Smooth muscle cell (in vitro differentiated cells): ENCODE data around the gene VSTM5. TPM values are rescaled to one million over a fixed set of nuclear protein-coding genes. Genes with fewer than 3 reads are reported as not detected.

ENCODE experiments used
- DNase-seq: peaks from one replicate; lab custom pipeline; 2025; ENCODE audit not compliant: unreplicated experiment; lab: John Stamatoyannopoulos, UW
- H2AFZ ChIP-seq: fragments of 200-600 bp; sonication (generic); 2 replicates; pipeline ENCODE4 v1.6.0; 2016; ENCODE audit warnings: antibody characterized with exemption, low read depth, mild to moderate bottlenecking
- H3F3A ChIP-seq: fragments of 200-600 bp; sonication (generic); 2 replicates; pipeline ENCODE4 v1.6.0; 2017; ENCODE audit warnings: antibody characterized with exemption, low read depth
- H3K27ac ChIP-seq: fragments of 200-600 bp; sonication (generic); 2 replicates; pipeline ENCODE4 v1.5.1; 2016; ENCODE audit warnings: low read depth, mild to moderate bottlenecking
- H3K27me3 ChIP-seq: fragments of 200-600 bp; sonication (generic); 2 replicates; pipeline ENCODE4 v1.6.1; 2016; ENCODE audit warnings: low read depth, mild to moderate bottlenecking
- H3K36me3 ChIP-seq: fragments of 200-600 bp; sonication (generic); 2 replicates; pipeline ENCODE4 v1.5.1; 2016; ENCODE audit warnings: low read depth
- H3K4me1 ChIP-seq: fragments of 200-600 bp; sonication (generic); 2 replicates; pipeline ENCODE4 v1.5.1; 2016; ENCODE audit warnings: low read depth
- H3K4me2 ChIP-seq: fragments of 200-600 bp; sonication (generic); 2 replicates; pipeline ENCODE4 v1.6.0; 2016; ENCODE audit warnings: mild to moderate bottlenecking
- H3K4me3 ChIP-seq: fragments of 200-600 bp; sonication (generic); 2 replicates; pipeline ENCODE4 v1.5.1; 2016; ENCODE audit warnings: mild to moderate bottlenecking
- H3K79me2 ChIP-seq: fragments of 200-600 bp; sonication (generic); 2 replicates; pipeline ENCODE4 v1.6.0; 2016; ENCODE audit warnings: low read depth, mild to moderate bottlenecking
- H3K9ac ChIP-seq: fragments of 200-600 bp; sonication (generic); 2 replicates; pipeline ENCODE4 v1.6.0; 2016; ENCODE audit warnings: low read depth
- H3K9me3 ChIP-seq: fragments of 200-600 bp; sonication (generic); replicated peaks from 2 replicates; pipeline ENCODE4 v1.5.1; 2016; ENCODE audit warnings: low read depth
- H4K20me1 ChIP-seq: fragments of 200-600 bp; sonication (generic); 2 replicates; pipeline ENCODE4 v1.6.0; 2016; ENCODE audit warnings: low read depth
- WGBS: methylation state at CpG from one replicate; pipeline ENCODE4 v1.1.7; 2016; ENCODE audit warnings: low lambda C conversion rate; 5-methylcytosine and 5-hydroxymethylcytosine counted together
- polyA plus RNA-seq: library from polyadenylated mRNA; unstranded; fragments of >200 nt; fragmentation: Nextera tagmentation; extraction: Ambion mirVana; gene quantifications from 2 replicates; pipeline ENCODE4 v1.2.1, GENCODE V29; 2016
- total RNA-seq: library from RNA; depleted of rRNA; stranded (reverse); fragments of >200 nt; gene quantifications from 2 replicates; pipeline ENCODE4 v1.2.3, GENCODE V29; 2014
- TF ChIP-seq, protein P1 (sequence below): fragments of 200-600 bp; sonication (generic); IDR thresholded peaks from 2 replicates; pipeline ENCODE4 v1.5.1; 2017; ENCODE audit warnings: borderline replicate concordance, mild to moderate bottlenecking, antibody characterized with exemption; ENCODE audit not compliant: insufficient read depth, poor library complexity, severe bottlenecking

The VSTM5 gene
- total and polyA plus RNA-seq, 2 experiments from 2014 or later = 0.18 to 0.30 TPM

DNA sequence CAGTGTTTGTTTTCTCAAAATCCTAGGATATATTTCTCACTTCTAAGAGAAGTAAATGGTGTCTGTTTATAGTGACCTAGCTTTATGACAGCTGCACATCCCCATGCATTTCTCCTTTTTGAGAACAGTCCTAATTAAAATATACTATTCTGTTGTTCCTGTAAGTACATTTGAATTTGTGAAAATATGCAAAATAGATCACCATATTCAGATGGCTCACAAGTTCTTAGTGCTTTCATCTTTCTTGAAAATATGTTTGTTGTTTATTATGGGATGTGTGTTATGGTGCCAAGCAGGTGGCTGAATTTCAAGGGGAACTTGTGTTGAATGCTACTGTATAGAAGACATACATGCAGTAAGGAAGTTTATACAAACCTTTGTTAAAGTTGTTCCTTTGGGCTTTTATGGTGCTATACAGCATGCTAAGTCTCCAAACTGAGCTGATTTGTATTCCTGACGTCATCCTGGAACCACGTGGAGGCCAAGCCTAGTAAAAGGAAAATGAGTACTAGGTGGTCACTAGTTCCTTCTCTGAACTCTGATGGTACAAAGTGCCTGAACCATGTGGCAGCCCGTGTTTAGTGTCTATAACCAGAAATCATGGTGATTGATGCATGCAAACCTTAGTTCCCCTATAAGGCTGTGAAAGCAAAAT, 7.8 kb upstream of the VSTM5 start:
- Histone ChIP-seq H3K79me2 (no peaks in the 10 kb centered on the region), H3K36me3 (no peaks in the 10 kb centered on the region), H3K9ac (no peak overlapping the region), H3K9me3 (no peaks in the 10 kb centered on the region), H4K20me1 (no peaks in the 10 kb centered on the region), H3K4me1 (no peaks in the 10 kb centered on the region), H3K4me2 (no peak overlapping the region), H2AFZ (no peak overlapping the region), H3K27ac (no peak overlapping the region), H3K4me3 (no peak overlapping the region), H3K27me3 (no peaks in the 10 kb centered on the region), H3F3A (no peaks in the 10 kb centered on the region)
- no peak for DNase-seq
- TF ChIP-seq, protein P1, sequence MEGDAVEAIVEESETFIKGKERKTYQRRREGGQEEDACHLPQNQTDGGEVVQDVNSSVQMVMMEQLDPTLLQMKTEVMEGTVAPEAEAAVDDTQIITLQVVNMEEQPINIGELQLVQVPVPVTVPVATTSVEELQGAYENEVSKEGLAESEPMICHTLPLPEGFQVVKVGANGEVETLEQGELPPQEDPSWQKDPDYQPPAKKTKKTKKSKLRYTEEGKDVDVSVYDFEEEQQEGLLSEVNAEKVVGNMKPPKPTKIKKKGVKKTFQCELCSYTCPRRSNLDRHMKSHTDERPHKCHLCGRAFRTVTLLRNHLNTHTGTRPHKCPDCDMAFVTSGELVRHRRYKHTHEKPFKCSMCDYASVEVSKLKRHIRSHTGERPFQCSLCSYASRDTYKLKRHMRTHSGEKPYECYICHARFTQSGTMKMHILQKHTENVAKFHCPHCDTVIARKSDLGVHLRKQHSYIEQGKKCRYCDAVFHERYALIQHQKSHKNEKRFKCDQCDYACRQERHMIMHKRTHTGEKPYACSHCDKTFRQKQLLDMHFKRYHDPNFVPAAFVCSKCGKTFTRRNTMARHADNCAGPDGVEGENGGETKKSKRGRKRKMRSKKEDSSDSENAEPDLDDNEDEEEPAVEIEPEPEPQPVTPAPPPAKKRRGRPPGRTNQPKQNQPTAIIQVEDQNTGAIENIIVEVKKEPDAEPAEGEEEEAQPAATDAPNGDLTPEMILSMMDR = no peak
- 74% methylated on average over 3 of the region's 3 CpGs for WGBS

DNA sequence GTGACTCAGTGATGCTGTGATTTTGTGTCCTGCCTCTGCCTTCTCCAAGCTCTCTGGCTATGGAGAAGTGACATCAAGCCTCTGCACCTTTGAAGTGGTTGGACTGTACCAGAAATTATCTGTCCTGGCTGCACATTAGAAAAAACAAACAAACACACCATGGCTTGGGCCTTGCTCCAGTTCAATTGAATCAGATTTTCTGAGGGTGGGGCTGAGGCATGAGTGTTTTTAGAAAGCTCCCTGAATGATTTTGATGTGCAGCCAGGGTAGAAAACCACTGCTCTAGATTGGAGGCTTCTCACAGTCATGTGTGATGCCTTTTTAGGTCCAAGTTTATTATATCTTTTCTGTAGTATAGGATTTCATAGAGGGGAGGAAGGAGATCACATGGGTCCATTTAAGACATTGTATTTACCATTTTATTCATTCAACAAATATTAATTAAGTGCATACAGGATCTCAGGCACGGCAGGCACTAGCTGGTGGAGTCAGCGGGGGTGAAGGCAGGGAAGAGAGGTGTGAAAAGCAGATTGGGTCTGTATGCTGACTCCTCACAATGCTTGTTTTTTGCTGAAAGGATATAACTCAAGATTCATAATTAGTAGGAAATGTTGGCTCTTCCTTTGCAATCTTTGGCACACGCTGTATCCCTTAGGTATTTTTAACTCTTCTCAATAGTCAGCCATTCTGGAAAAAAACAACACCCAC, 7.1 kb upstream of the VSTM5 start:
- no peak for DNase-seq
- Histone ChIP-seq H3F3A (no peaks in the 10 kb centered on the region), H2AFZ (no peak overlapping the region), H3K27me3 (no peaks in the 10 kb centered on the region), H3K4me2 (no peak overlapping the region), H3K4me1 (no peaks in the 10 kb centered on the region), H3K9ac (no peak overlapping the region), H3K9me3 (no peaks in the 10 kb centered on the region), H3K79me2 (no peaks in the 10 kb centered on the region), H3K36me3 (no peaks in the 10 kb centered on the region), H4K20me1 (no peaks in the 10 kb centered on the region), H3K27ac (no peak overlapping the region), H3K4me3 (no peak overlapping the region)
- TF ChIP-seq, protein P1 = no peak
- 88% methylated on average over 3 of the region's 3 CpGs for WGBS

DNA sequence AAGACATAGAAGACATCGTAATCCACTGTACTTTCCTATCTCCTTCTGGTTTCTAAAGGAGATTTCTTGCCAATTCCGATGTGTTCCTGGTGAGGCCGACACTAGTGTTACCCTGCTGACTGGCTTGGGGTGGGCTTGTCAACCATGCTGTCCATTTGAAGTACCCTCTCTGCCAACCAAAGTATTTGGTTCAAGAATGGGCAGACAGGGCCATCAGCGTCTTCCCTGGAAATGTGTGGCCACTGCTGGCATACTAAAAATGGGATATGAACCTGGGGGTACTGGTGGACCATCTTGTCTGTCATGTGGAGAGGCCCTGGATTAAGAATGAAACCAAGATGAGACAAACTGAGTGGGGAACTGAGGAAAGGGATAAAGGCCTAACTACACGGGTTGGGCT, 1.8 kb upstream of the VSTM5 start:
- Histone ChIP-seq H3K27ac (no peak overlapping the region), H4K20me1 (no peaks in the 10 kb centered on the region), H3K79me2 (no peaks in the 10 kb centered on the region), H3K4me1 (no peaks in the 10 kb centered on the region), H3K36me3 (no peaks in the 10 kb centered on the region), H3K27me3 (no peaks in the 10 kb centered on the region), H3K9ac (no peak overlapping the region), H3K9me3 (no peaks in the 10 kb centered on the region), H3F3A (no peaks in the 10 kb centered on the region), H3K4me3 (no peak overlapping the region), H2AFZ (no peak overlapping the region), H3K4me2 (no peak overlapping the region)
- 98% methylated on average over 5 of the region's 5 CpGs for WGBS
- TF ChIP-seq, protein P1 = no peak
- DNase-seq = no peak
